HEK293 (cell line): ENCODE data around the gene UBXN1.

Experiments used
- BCL11A ChIP-seq: fragments of 450-650 bp; formaldehyde crosslinking; IDR thresholded peaks from 2 replicates; pipeline ENCODE4 v1.5.1; 2016; ENCODE audit warnings: low read depth, missing biosample characterization, missing genetic modification characterization
- CTCF ChIP-seq: fragments of 450-650 bp; formaldehyde crosslinking; IDR thresholded peaks from 2 replicates; pipeline ENCODE4 v1.5.1; 2016; ENCODE audit warnings: missing biosample characterization, missing genetic modification characterization
- ELK4 ChIP-seq: IDR thresholded peaks from 2 replicates; pipeline ENCODE4 v1.6.1; 2011; ENCODE audit warnings: mild to moderate bottlenecking, low read depth, low read length, borderline replicate concordance
- HIC1 ChIP-seq: fragments of 450-650 bp; formaldehyde crosslinking; IDR thresholded peaks from 2 replicates; pipeline ENCODE4 v1.5.1; 2016; ENCODE audit warnings: missing biosample characterization, missing genetic modification characterization
- INSM2 ChIP-seq: fragments of 450-650 bp; formaldehyde crosslinking; IDR thresholded peaks from 2 replicates; pipeline ENCODE4 v1.5.1; 2016; ENCODE audit warnings: missing biosample characterization, missing genetic modification characterization
- KLF10 ChIP-seq: fragments of 450-650 bp; IDR thresholded peaks from 2 replicates; pipeline ENCODE4 v1.5.1; 2018; ENCODE audit warnings: missing biosample characterization, mild to moderate bottlenecking, missing genetic modification characterization
- KLF16 ChIP-seq: fragments of 450-650 bp; formaldehyde crosslinking; IDR thresholded peaks from 2 replicates; pipeline ENCODE4 v1.5.1; 2017; ENCODE audit warnings: missing biosample characterization, missing genetic modification characterization
- REST ChIP-seq: fragments of 450-650 bp; formaldehyde crosslinking; IDR thresholded peaks from 2 replicates; pipeline ENCODE4 v1.5.1; 2016; ENCODE audit warnings: missing biosample characterization, missing genetic modification characterization
- TCF7L2 ChIP-seq: IDR thresholded peaks from 2 replicates; pipeline ENCODE4 v1.6.1; 2011; ENCODE audit warnings: low read depth, mild to moderate bottlenecking, inconsistent platforms, low read length, moderate library complexity, borderline replicate concordance
- ZFHX2 ChIP-seq: fragments of 450-650 bp; formaldehyde crosslinking; conservative IDR thresholded peaks from 2 replicates; pipeline ENCODE4 v1.5.1; 2016; ENCODE audit warnings: missing biosample characterization, missing genetic modification characterization
- ZIC2 ChIP-seq: fragments of 450-650 bp; formaldehyde crosslinking; IDR thresholded peaks from 2 replicates; pipeline ENCODE4 v1.5.1; 2016; ENCODE audit warnings: missing biosample characterization, missing genetic modification characterization
- ZNF112 ChIP-seq: fragments of 450-650 bp; formaldehyde crosslinking; IDR thresholded peaks from 2 replicates; pipeline ENCODE4 v1.5.0; 2017; ENCODE audit warnings: missing biosample characterization, missing genetic modification characterization
- ZNF132 ChIP-seq: fragments of 450-650 bp; formaldehyde crosslinking; IDR thresholded peaks from 2 replicates; pipeline ENCODE4 v1.5.1; 2017; ENCODE audit warnings: missing biosample characterization, missing genetic modification characterization, borderline replicate concordance
- ZNF18 ChIP-seq: fragments of 450-650 bp; formaldehyde crosslinking; IDR thresholded peaks from 2 replicates; pipeline ENCODE4 v1.5.1; 2016; ENCODE audit warnings: missing biosample characterization, missing genetic modification characterization
- ZNF211 ChIP-seq: fragments of 450-650 bp; formaldehyde crosslinking; IDR thresholded peaks from 2 replicates; pipeline ENCODE4 v1.5.1; 2016; ENCODE audit warnings: low read depth, missing biosample characterization, missing genetic modification characterization
- ZNF223 ChIP-seq: fragments of 450-650 bp; formaldehyde crosslinking; IDR thresholded peaks from 2 replicates; pipeline ENCODE4 v1.5.1; 2016; ENCODE audit warnings: missing biosample characterization, missing genetic modification characterization
- ZNF341 ChIP-seq: fragments of 450-650 bp; formaldehyde crosslinking; IDR thresholded peaks from 2 replicates; pipeline ENCODE4; 2016; ENCODE audit warnings: low read depth, missing biosample characterization, missing genetic modification characterization
- ZNF350 ChIP-seq: fragments of 450-650 bp; formaldehyde crosslinking; IDR thresholded peaks from 2 replicates; pipeline ENCODE4 v1.5.0; 2017; ENCODE audit warnings: missing biosample characterization, mild to moderate bottlenecking, missing genetic modification characterization
- ZNF404 ChIP-seq: fragments of 450-650 bp; formaldehyde crosslinking; IDR thresholded peaks from 2 replicates; pipeline ENCODE4 v1.5.1; 2017; ENCODE audit warnings: missing biosample characterization, missing genetic modification characterization
- ZNF501 ChIP-seq: fragments of 450-650 bp; formaldehyde crosslinking; IDR thresholded peaks from 2 replicates; pipeline ENCODE4 v1.5.1; 2016; ENCODE audit warnings: missing biosample characterization, missing genetic modification characterization
- ZNF521 ChIP-seq: fragments of 450-650 bp; formaldehyde crosslinking; IDR thresholded peaks from 2 replicates; pipeline ENCODE4 v1.5.1; 2017; ENCODE audit warnings: missing biosample characterization, mild to moderate bottlenecking, missing genetic modification characterization
- ZNF529 ChIP-seq: fragments of 450-650 bp; formaldehyde crosslinking; IDR thresholded peaks from 2 replicates; pipeline ENCODE4 v1.5.1; 2017; ENCODE audit warnings: missing genetic modification characterization, missing biosample characterization; ENCODE audit not compliant: insufficient replicate concordance
- ZNF645 ChIP-seq: fragments of 450-650 bp; formaldehyde crosslinking; IDR thresholded peaks from 2 replicates; pipeline ENCODE4; 2016; ENCODE audit warnings: missing biosample characterization, missing genetic modification characterization
- ZNF777 ChIP-seq: fragments of 450-650 bp; formaldehyde crosslinking; IDR thresholded peaks from 2 replicates; pipeline ENCODE4 v1.5.1; 2017; ENCODE audit warnings: missing biosample characterization, missing genetic modification characterization, borderline replicate concordance
- ZXDB ChIP-seq: fragments of 450-650 bp; formaldehyde crosslinking; IDR thresholded peaks from 2 replicates; pipeline ENCODE4 v1.5.1; 2016; ENCODE audit warnings: missing biosample characterization, missing genetic modification characterization

UBXN1 gene

GRCh38 chr11:62678770-62679696, at the start of gene UBXN1 (continued):
- TF ChIP-seq ZNF501 (tag by site-specific recombination) (peak; percentile 74; the same call in 1 of the 2 replicates), CTCF (tag by site-specific recombination) (no peak), ZNF112 (tag by site-specific recombination) (no peak), ZNF521 (tag by site-specific recombination) (no peak), ZIC2 (tag by site-specific recombination) (no peak), ZNF350 (tag by site-specific recombination) (no peak), INSM2 (0 out of 2 replicates have a peak, but pooled peaks have one; percentile 29), ELK4 (no peak; the same call in 1 of the 2 replicates), ZNF223 (tag by site-specific recombination) (no peak), ZFHX2 (tag by site-specific recombination) (peak; percentile 94), KLF10 (no peak), ZXDB (tag by site-specific recombination) (peak; percentile 73), TCF7L2 (no peak), ZNF18 (tag by site-specific recombination) (peak; percentile 96), ZNF645 (tag by site-specific recombination) (no peak), HIC1 (peak; percentile 83), ZNF777 (tag by site-specific recombination) (peak; percentile 54; the same call in 1 of the 2 replicates), BCL11A (no peak), KLF16 (tag by site-specific recombination) (peak; percentile 55; the same call in 1 of the 2 replicates), ZNF132 (tag by site-specific recombination) (no peak), ZNF529 (tag by site-specific recombination) (no peak), ZNF211 (tag by site-specific recombination) (no peak), ZNF341 (peak; percentile 42; the same call in 1 of the 2 replicates), REST (tag by site-specific recombination) (no peak), ZNF404 (tag by site-specific recombination) (no peak)
